ENCODE data around the gene LIN52. TPM values are rescaled to one million over a fixed set of nuclear protein-coding genes. Genes with fewer than 3 reads are reported as not detected.

LIN52 gene
- total and polyA plus RNA-seq, 10 donors = 4.0 to 11.3 (median 8.5) TPM

- no peak for DNase-seq
- no peak for TF ChIP-seq POLR2A (IDR thresholded peaks at IDR 0.05)
- TF ChIP-seq CTCF (IDR thresholded peaks at IDR 0.05 in 8 of 11, conservative IDR thresholded peaks at IDR 0.05 in 3 of 11) = no peak
- no peak for TF ChIP-seq POLR2AphosphoS5 (IDR thresholded peaks at IDR 0.05)
- Histone ChIP-seq H3K27me3 (replicated peaks in 1 of 7) (no peaks in the 10 kb centered on the region), H3K36me3 (no peaks in the 10 kb centered on the region), H3K4me1 (no peaks in the 10 kb centered on the region), H3K9me3 (no peaks in the 10 kb centered on the region), H3K27ac (no peak overlapping the region), H3K4me3 (no peak overlapping the region)
- intact Hi-C loops (cut with DNase I; ENCODE audit: low total_unique reads) = no loop called here
- WGBS, 5 donors = 51 to 92% (median 83%) methylated on average over 2 of the region's 2 CpGs
These were observed 42.5 kb upstream of the LIN52 start for GRCh38 chr14:74042296-74042695.

GRCh38 chr14:74045522-74045921 lies 39.2 kb upstream of the LIN52 start:
- Histone ChIP-seq H3K9me3 (no peaks in the 10 kb centered on the region), H3K27me3 (replicated peaks in 1 of 7) (no peaks in the 10 kb centered on the region), H3K4me1 (peaks cover 0 to 7% (median 0%) of the 10 kb centered on the region in 6 donors), H3K4me3 (no peak overlapping the region), H3K27ac (no peak overlapping the region), H3K36me3 (no peaks in the 10 kb centered on the region)
- no peak for DNase-seq
- 97 to 100% (median 98%) methylated on average over 4 of the region's 4 CpGs for WGBS, 5 donors
- no peak for TF ChIP-seq CTCF (IDR thresholded peaks at IDR 0.05 in 8 of 11, conservative IDR thresholded peaks at IDR 0.05 in 3 of 11)
- TF ChIP-seq POLR2A (IDR thresholded peaks at IDR 0.05) = no peak
- intact Hi-C loops (cut with DNase I; ENCODE audit: low total_unique reads) = no loop called here

GRCh38 chr14:74048281-74048680 lies 36.5 kb upstream of the LIN52 start:
- TF ChIP-seq CTCF (IDR thresholded peaks at IDR 0.05 in 8 of 11, conservative IDR thresholded peaks at IDR 0.05 in 3 of 11) = no peak
- TF ChIP-seq POLR2A (IDR thresholded peaks at IDR 0.05) = no peak
- TF ChIP-seq POLR2AphosphoS5 (IDR thresholded peaks at IDR 0.05) = no peak
- H3K36me3 ChIP-seq = no peaks in the 10 kb centered on the region
- no peaks in the 10 kb centered on the region for H3K9me3 ChIP-seq
- peaks cover 0 to 7% (median 0%) of the 10 kb centered on the region in 6 donors for H3K4me1 ChIP-seq
- no peak for DNase-seq
- 53 to 61% (median 58%) methylated on average over 3 of the region's 3 CpGs for WGBS, 5 donors
- H3K27me3 ChIP-seq (replicated peaks in 1 of 7) = no peaks in the 10 kb centered on the region
- intact Hi-C loops (cut with DNase I; ENCODE audit: low total_unique reads) = no loop called here
- no peak overlapping the region for H3K27ac ChIP-seq
- H3K4me3 ChIP-seq = no peak overlapping the region

- intact Hi-C loops (cut with DNase I; ENCODE audit: low total_unique reads) = no loop called here
- no peak overlapping the region for H3K27ac ChIP-seq
- H3K36me3 ChIP-seq = no peaks in the 10 kb centered on the region
- 37 to 51% (median 49%) methylated on average over 3 of the region's 3 CpGs for WGBS, 5 donors
- peaks cover 0 to 7% (median 0%) of the 10 kb centered on the region in 6 donors for H3K4me1 ChIP-seq
- no peak for DNase-seq
- no peaks in the 10 kb centered on the region for H3K9me3 ChIP-seq
- TF ChIP-seq POLR2AphosphoS5 (IDR thresholded peaks at IDR 0.05) = no peak
- TF ChIP-seq CTCF (IDR thresholded peaks at IDR 0.05 in 8 of 11, conservative IDR thresholded peaks at IDR 0.05 in 3 of 11) = no peak
- no peak for TF ChIP-seq POLR2A (IDR thresholded peaks at IDR 0.05)
- H3K27me3 ChIP-seq (replicated peaks in 1 of 7) = no peaks in the 10 kb centered on the region
- no peak overlapping the region for H3K4me3 ChIP-seq
These were observed 34.8 kb upstream of the LIN52 start for GRCh38 chr14:74049876-74050495.

Data from spleen (tissue), 11 donors.